ENCODE results near the gene OLFML3. TPM values are rescaled to one million over a fixed set of nuclear protein-coding genes. Genes with fewer than 3 reads are reported as not detected.

Gene OLFML3
- total RNA-seq, 6 experiments from 2014 or later: 1.8 to 13.8 (median 6.6) TPM

DNA sequence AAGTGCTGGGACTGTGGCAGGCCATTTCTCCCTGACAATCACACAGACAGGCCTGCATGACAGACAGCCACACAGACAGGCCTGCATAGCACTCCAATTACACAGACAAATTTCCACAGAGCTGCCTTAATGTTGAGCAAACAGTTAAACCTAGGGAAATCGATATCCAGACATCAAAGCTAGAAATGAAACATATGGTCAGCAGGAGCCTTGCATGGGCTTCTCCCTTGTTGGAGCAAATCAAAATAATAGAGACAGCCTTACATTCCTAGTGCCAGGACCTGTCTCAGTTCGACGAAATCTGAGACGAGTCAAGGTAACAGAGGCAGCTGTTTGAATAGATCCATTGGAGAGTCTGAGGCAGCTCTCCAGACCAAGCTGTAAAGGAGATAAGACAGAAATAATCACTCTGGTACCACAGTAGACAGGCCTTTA, 42.4 kb downstream of the OLFML3 start:
- TF ChIP-seq POLR2A (IDR thresholded peaks at IDR 0.05): no peak
- TF ChIP-seq CTCF (IDR thresholded peaks at IDR 0.05): no peak
- H3K4me1 ChIP-seq: no peaks in the 10 kb centered on the region
- no peaks in the 10 kb centered on the region for H3K27me3 ChIP-seq
- intact Hi-C loops (cut with DNase I): no loop called here
- ATAC-seq: no peak
- H3K27ac ChIP-seq: no peak overlapping the region
- no peak for DNase-seq
- no peaks in the 10 kb centered on the region for H3K36me3 ChIP-seq
- 60% methylated on average over 4 of the region's 4 CpGs for WGBS (ENCODE audit: insufficient coverage, low coverage, low lambda C conversion rate, missing lambda C conversion rate)
- H3K9me3 ChIP-seq: no peaks in the 10 kb centered on the region
- H3K4me3 ChIP-seq: no peak overlapping the region

GRCh38 chr1:114022877-114023276, 43.6 kb downstream of the OLFML3 start:
- no peak for ATAC-seq

DNA sequence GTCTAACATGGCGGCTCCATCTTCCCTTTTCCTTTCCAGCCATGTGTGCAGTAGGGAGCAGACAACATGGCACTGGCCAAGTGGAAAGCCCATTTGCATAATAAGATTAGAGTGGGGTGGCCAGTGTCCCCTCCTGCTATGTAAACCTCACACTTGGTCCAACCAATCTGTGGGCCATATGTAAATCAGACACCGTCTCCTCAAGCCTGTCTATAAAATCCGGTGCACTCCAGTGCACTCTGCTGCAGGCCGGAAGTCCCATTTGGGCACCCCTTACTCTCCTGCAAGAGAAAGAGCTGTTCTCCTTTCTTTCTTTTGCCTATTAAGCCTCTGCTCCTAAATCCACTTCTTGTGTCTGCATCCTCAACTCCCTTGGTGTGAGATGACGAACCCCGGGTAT, 44.1 kb downstream of the OLFML3 start:
- Histone ChIP-seq H3K36me3 (no peaks in the 10 kb centered on the region), H3K4me1 (no peaks in the 10 kb centered on the region), H3K27me3 (no peaks in the 10 kb centered on the region), H3K9me3 (no peaks in the 10 kb centered on the region), H3K4me3 (no peak overlapping the region), H3K27ac (no peak overlapping the region)
- no peak for TF ChIP-seq POLR2A (IDR thresholded peaks at IDR 0.05)
- TF ChIP-seq CTCF (IDR thresholded peaks at IDR 0.05): no peak
- intact Hi-C loops (cut with DNase I): no loop called here
- no peak for ATAC-seq
- WGBS (ENCODE audit: insufficient coverage, low coverage, low lambda C conversion rate, missing lambda C conversion rate): 66% methylated on average over 5 of the region's 6 CpGs
- no peak for DNase-seq

More at GRCh38 chr1:114022877-114023276, 43.6 kb downstream of the OLFML3 start:
- DNase-seq: no peak
- Histone ChIP-seq H3K27me3 (no peaks in the 10 kb centered on the region), H3K4me1 (no peaks in the 10 kb centered on the region), H3K4me3 (no peak overlapping the region), H3K9me3 (no peaks in the 10 kb centered on the region), H3K27ac (no peak overlapping the region), H3K36me3 (no peaks in the 10 kb centered on the region)
- 100% methylated on average over 2 of the region's 2 CpGs for WGBS (ENCODE audit: insufficient coverage, low coverage, low lambda C conversion rate, missing lambda C conversion rate)
- intact Hi-C loops (cut with DNase I): no loop called here
- TF ChIP-seq POLR2A (IDR thresholded peaks at IDR 0.05) (no peak), CTCF (IDR thresholded peaks at IDR 0.05) (no peak)

- Histone ChIP-seq H3K4me1 (no peaks in the 10 kb centered on the region), H3K4me3 (no peak overlapping the region), H3K36me3 (no peaks in the 10 kb centered on the region), H3K27me3 (no peaks in the 10 kb centered on the region), H3K27ac (no peak overlapping the region), H3K9me3 (no peaks in the 10 kb centered on the region)
- TF ChIP-seq POLR2A (IDR thresholded peaks at IDR 0.05) (no peak), CTCF (IDR thresholded peaks at IDR 0.05) (no peak)
- DNase-seq: no peak
- WGBS (ENCODE audit: insufficient coverage, low coverage, low lambda C conversion rate, missing lambda C conversion rate): 83% methylated on average over 1 of the region's 6 CpGs
- no peak for ATAC-seq
- intact Hi-C loops (cut with DNase I): no loop called here
These were observed 44.8 kb downstream of the OLFML3 start for GRCh38 chr1:114024049-114024448.

All from right lobe of liver (tissue), 6 donors.